HG03432 (cell line): Measurements from ENCODE around the gene GALNT18.

Experiments used
- ATAC-seq: cut with Tn5 transposase; IDR thresholded peaks from one replicate; pipeline ENCODE4 v1.9.1; 2021; ENCODE audit warnings: mild to moderate bottlenecking, moderate library complexity; ENCODE audit not compliant: unreplicated experiment

Gene GALNT18

DNA sequence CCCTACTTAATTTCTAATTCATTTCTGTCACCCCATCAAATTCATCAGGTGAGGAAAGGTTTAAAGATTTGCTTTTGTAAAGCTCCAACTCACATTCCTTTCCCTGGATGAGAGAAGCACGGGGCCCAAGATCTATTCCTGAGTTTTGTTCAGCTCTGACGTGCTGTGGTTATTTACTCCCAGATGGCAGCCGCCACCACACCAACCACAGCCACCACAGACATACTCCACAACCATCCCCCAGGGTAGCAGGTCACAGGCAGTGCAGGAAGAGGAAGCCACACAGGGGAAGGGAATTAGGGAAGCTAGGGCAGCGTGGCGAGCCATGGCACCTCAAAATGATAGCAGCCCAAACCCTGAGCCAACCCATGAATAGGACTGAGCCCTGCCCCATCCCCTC lies 205.3 kb downstream of the GALNT18 start:
- ATAC-seq: no peak

DNA sequence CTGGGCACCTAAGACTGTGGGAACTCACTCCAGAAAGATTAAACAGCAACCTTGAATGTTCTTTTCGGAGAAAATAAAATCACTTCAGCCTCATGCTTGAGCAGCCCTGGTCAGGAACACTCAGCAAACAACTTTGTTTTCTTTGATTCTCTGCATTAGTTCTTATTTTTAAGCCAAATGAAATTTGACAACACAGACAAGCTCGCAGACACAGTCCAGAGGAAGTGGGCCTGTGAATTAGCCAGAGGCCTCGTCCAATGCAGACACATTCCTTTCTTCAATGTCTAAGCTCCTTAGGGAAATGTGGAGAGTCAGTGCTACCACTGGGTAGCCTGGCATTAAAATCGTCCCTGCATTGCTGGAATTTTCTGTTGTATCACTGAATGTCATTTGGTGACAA lies 205.9 kb downstream of the GALNT18 start:
- no peak for ATAC-seq

DNA sequence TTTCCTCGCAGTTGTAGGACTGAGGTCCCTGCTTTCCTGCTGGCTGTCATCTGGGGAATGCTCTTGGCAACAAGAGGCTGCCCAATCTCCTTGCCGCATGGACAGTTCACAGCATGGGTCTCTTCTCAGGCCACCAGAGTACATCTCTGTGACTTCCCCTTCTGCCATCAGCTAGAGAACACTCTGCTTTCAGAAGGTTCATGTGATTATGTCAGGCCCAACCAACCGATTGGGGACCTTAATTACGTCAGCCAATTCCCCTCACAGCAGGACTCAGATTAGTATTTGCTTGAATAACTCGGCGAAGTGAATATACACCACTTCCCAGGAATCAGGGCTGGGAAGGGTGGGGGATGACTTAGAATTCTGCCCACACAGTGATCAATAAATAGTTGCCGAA lies 206.8 kb downstream of the GALNT18 start:
- ATAC-seq: no peak

DNA sequence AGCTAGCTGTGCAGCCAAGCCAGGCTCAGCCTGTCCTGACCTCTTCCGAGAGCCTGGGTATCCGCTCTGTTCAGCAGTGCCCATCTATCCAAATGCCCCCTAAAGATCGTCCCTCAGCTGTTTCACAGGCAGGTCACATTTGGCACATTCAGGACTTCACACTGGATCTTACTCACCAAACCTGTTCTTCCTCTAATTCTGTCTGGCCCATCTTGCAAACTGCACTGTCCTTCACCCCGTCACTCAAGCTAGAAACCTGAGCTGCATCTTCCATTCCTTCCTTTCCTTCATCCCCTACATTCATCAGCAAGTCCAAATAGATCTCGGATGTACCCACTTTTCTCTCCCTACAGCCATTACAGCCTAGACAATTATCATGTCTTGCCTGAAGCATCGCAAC lies 208.0 kb downstream of the GALNT18 start:
- ATAC-seq: no peak

DNA sequence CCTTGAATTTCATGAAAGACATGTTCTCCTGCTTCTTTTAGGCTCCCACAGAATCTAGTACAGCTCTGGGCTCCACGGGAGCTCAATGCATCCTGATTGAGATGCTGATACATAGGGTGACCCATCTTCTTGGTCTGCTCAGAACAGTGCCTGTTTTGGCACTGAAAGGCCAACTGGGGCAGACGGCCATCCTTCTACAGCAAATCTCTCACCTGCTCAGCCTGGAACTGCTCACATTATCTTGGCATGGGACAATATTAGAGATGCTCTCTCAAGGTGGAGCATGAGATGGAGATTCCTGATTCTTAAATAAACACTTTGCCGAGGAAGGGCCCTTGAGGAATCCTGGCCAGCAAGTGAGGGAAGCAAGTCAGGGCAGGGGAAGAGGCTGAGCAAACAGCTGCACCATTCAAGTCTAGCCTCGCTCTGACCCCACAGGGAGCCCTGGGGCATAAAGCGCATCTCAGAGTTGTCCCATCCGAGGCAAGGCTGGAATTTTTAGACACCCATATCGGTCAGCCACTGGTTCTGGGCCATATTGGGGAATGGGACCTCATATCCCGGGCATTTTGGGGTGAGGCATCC lies 210.3 kb downstream of the GALNT18 start:
- ATAC-seq: no peak

DNA sequence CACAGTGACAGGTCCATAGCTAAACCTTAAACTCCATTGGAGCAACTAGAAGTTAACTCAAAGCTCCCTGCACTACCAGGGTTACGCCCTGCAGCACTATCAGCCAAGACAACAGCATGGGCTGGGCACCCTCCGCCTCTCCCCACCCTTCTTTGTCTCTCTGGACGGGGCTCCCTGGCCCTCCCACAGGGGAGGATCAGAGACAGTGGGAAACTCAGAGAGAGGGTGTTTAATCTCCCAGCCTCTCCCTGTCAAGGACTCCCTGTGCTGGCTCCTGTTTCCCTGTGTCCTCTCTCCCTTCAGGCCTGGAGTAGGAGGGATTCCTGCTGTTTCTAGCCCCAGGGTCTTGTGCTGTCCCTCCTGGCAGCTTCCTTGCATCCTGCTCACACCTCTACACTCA lies 211.9 kb downstream of the GALNT18 start:
- no peak for ATAC-seq

DNA sequence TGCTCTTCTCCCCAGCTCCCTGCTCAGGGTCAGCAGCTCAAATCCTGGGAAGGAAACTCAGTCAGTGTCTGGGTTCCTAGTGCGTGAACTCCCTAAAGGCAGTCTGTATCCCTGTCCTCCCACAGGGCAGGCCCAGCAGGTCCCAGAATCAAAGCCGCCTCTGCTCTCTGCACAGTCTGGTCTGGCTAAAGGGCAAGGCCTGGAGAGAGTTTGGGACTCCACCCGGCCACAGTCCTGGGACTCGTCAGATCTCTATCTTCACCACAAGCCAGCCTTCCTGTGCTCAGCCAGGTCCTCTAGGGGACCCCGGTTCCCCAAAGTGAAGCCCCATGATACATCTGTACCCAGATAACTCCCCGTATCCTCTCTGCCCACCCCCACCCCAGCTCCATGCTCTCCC lies 212.6 kb downstream of the GALNT18 start:
- no peak for ATAC-seq

DNA sequence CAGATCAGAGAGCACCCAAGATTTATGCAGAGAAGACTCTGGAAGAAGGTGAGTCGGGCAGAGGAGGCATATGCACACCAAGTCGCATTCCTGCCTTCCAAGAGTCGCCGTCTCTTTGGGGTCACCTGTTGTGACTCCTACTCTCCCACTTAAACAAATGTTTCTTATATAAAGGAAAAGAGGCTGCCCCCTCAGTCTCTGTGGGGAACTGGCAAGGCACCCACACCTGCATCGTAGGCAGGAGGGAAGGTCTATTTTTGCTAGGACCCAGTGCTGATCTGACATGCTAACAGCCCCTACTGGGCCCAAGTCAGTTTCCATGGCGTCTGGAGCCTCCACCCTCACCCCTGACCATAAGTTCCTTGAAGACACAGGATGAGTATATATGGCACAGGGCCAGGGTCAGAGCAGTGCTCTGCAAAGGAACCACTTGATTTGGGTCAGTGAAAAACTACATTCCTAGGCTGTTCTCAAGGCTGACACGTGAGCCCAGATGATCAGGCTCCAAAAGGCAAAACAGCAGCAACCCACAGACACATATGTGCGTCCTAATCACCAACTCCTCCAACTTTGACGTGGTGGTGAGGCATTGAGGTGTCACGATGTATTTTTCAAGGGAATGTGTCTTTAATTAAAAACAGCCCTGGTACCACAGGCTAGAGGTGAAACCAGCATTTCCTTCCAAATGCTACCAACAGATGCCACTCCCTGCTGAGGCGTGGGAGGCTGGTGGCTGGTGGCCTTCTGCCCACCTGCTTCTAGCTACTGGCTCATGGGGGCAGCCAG lies 213.2 kb downstream of the GALNT18 start:
- ATAC-seq: no peak

DNA sequence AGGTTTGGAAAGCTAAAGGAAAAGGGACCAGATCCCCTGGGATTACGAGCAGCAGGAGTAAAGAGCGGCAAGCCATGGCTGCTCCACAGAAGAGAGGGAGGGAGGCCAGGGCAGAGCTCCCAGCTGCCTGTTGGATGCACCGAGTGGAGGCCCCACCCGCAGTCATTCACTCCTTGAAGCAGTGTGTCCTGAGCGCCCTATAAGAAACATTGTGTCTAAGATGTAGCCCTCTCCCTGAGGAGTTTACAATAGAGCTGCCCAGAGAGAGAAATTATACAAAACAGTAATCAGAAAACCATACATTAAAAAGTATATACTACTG lies 214.1 kb downstream of the GALNT18 start:
- ATAC-seq: no peak

DNA sequence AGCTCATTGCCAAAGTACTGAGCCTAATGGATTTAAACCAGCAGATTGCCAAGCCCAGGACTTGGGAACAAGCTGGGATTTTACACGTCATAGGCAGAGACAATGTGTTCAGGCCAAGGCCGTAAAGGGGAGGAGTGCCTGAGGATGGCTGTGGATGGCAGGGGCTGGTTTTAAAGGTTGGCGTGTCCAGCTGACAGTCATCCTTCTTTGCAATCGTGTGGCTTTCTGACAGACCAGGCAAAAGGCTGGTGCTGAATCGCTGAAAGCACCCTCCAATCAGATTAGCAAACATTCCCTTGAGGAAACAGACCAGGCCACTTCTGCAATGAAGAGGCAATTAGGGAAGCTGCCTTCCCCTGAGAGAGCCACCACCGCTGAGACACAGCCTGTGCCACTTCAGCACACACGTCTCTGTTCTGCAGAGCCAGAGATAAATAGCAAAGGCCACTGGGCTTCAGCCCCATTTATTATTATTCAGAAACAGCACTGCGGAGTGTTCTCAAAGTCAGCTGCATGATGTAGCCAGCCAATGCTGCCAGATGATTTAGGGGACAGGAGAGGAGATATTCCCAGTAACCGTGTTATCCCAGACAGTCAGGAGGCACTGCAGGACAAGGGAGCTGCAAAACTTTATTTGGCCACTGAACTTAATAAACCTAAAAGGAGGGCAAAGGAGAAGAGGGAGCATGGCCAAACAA lies 214.6 kb downstream of the GALNT18 start:
- ATAC-seq: no peak

DNA sequence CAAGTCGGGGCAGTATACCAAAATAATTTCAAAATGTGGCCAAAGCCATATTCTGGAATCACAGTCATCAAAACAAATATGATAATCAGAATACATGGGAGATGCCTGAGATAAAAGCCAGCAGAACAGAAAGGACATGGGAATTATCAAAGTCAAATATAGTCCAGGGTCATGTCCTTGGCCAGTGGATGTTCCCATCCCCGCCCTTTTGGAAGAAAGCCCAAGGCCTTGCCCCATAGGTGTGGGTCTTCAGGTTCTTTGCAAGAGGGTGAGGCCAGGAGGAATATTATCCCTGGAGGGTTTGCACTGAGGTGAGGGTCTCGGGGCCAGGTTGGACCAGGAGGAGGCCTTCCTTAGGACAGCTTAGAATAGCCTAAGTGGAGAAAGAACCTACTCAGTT lies 215.2 kb downstream of the GALNT18 start:
- no peak for ATAC-seq

DNA sequence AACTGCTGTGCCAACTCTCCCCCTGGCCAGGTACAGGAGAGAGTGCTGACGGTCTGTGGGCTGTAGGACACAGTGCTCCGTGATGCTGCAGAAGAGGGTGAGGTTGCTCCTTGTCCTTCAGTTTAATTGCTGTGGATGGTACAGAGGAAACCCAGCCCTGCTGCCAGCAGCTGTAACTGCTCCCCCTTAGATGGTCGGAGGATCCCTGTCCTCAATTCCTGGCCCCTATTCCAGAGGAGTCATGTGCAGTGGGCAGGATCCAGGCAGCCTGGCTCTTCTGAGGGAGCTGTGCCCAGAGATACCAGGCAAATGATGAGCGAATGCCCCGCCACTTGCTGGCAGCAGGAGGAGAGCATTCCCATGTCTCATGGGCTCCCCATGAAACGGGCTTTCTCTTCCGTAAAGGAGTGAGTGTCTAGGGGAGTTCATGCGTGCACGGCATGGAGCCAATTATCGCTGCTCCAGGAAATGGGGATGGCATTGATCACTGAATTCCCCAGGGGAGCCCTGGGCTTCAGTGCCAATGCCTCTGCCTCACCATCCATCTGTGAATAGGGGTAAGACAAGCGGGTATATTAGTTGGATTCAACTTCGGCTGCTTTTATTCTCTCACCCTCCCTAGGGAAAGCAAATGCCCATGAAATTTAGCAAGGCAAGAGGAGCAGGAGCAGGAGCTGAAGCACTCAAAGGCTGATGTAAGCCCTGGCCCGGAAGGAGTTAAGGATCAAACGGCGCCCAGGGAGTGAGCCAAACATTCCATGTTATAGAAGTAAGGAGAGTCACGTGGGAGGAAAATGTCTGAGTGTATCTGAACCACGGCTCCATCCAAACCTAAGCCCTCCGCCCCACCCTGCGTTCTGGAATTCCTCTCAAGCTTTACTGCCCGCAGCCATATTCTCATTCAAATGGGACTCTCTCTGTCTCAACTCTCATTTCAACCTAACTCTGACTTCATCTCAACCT lies 217.8 kb downstream of the GALNT18 start:
- ATAC-seq: no peak

DNA sequence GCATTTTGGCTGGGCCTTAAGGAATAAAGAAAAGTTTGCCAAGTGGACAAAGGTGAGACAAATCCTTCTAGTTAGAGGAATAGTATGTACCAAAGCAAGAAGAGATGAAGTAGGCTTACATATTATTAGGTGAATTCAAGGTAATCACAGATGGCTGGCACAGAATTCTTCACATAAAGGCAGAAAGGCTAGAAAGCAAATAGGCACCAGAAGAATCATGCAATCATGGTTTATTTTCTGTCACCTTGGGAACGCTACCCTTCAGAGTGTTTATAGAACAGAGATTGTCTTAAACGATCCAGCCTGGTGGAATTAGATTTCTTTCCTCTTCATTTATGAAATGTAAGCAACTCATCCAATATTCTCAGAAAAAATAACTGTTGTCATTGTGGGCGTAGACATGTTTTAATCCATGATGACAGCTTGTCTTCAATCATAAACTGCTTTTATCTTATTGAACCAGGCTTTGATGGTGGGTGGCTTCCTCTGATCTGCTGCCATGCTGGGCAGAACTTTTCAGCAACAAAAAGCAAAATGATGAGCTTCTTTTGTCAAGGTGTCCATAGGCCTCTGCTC lies 219.8 kb downstream of the GALNT18 start:
- ATAC-seq: no peak

DNA sequence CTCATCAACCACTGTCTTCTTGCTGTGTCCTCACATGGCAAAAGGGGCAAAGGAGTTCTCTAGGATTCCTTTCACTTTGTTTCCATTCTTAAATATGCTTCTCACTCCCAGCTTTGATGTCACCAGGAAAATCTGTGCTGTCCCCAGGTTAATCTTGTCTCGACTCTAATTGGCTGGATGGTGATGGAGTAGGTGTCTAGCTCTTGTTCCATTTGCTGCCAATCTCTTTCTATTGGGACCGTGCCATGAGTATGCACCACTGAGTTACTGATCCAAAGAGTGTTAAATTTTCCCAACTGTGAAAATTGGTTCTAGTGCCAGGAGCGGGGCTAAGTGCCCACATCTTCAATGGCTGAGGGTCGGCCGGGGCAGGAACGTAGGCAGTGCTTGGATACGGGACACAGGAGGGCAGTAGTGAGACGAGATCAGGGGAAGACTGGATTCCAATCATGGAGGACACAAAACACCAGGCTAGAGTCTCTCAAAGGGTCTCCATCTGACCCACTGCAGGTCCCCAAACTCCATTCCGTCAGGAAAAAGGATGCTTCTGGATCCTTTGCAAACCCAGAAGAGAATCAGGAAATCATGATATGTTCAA lies 221.1 kb downstream of the GALNT18 start:
- ATAC-seq: no peak

DNA sequence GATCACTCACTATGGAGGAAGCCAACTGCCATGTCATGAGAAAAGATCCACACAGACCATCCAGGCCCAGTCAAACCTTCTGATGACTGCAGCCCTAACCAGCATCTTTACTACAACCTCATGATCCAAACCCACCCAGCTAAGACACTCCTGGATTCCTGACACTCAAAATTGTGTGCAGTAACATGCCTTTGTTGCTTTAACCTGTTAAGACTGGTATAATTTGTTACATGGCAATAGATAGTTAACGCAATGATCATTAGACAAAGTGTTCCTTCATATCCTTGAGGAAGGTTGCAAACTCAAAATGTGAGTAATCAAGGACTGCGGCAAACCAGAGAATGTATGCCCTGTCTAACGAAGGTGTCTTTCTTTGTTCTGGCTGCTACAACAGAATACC lies 221.7 kb downstream of the GALNT18 start:
- no peak for ATAC-seq

DNA sequence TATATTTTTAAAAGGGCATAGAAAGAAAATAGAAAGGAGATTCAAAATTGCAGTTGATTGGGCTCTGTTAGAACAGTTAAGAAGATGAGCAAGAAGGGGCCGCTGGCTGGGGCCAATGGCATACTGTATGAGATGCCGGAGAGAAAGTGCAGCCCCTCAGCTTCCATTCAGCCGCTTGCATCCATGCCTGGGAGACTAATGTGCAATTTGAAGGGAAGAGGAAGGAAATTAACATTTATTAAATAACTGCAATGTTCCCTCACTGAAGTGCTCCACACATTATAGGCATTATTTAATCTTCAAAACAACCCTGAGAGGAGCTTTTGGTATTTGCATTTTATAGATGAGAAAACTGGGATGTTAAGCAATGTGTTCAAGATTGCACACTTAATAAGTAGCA lies 224.0 kb downstream of the GALNT18 start:
- no peak for ATAC-seq

DNA sequence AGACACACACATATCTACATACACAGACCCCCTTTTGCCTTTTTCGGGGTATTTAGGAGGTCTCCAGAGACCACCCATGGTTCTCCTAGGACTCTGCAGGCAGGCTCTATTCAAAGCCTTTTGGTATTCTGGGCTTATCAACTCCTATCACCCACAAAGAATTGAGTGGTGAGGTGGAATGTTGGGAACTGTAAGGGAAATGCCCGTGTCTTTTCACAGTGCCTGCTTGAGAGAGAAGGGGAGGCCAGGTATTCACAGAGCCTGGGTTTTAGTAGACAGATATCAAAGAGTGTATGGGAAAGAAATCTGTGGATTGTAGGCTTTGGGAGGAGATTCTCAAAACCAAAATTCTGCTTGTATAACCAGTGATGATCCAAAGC lies 224.8 kb downstream of the GALNT18 start:
- no peak for ATAC-seq

DNA sequence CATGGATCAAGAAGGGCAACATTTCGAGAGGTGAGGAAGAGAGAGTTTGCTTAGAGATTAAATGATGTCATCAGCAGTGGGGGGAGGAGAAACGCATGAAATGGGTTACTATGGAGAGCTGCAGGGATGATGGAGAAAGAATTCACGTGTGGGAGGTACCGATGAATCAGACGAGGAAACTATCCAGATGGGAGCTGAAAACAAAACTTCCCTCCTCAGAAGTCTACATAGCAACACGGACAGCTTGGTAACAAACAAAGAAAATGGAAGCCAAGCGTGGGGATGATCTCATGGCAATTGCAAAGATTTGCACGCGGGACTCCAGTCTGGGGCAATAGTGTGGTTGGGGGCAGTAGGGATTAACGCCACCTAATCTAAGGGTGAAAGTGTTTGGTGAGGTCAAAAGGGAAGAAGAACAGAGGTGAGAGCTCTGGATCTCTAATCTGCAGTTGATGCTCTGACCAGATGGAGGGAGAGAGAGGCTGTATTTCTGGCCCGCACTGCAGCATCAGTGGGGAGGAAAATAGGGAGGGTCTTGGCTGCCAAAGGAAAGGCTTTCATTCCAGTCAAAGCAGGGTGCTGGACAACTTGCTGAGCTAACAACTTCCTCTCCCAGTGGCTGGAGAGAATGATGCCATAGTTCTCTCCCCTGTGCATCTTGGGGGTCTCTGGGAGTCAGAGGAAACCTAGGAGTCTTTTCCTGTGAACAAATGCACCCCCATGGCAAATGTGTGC lies 225.3 kb downstream of the GALNT18 start:
- ATAC-seq: no peak

DNA sequence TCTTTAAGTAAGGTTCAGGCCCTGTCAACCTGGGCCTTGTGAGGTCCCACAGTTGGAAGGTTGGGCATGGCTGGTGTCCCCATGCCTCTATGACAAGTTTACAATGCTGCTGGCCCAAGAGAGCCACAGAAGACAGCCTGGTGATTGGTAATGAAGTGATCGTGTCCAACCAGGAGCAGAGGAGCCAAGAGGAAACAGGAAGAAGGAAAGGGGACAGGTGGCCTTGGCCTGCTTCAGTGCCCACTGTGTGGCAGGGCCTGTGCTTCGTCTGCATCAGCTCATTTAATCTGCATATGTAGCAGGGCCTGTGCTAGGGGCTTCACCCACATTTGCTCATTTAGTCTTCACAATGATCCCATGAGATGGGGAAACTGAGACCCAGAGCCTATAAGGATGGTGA lies 226.7 kb downstream of the GALNT18 start:
- ATAC-seq: no peak

DNA sequence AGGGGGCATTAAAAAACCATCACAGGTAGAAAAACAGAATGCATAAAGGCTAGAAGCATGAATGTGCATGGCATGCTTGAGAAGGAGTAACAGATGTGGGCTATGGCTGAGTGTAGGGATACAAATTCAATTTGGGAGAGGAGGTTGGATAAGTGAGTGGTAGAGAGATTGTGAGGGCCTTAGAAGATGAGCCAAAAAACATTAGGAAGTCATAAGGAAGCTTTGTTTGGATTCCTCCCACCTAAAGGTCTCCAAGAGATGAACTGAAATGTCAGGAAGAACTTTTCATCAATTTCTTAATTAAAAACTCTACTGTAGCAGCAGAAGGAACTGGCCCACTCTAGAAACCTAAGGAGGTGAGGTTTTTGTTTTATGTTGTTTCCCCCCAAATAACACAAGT lies 227.6 kb downstream of the GALNT18 start:
- no peak for ATAC-seq
